ENCODE results near the gene MYO1D. TPM values are rescaled to one million over a fixed set of nuclear protein-coding genes. Genes with fewer than 3 reads are reported as not detected.

MYO1D gene
- total RNA-seq, 1 experiment from 2014 or later, result 35.7 TPM

GRCh38 chr17:32444301-32445073 lies 432.4 kb downstream of the MYO1D start, which contains the start of gene PSMD11:
TSS of gene PSMD11 (plus strand) at chr17:32444510. CDS start at chr17:32444524, 14 bp downstream.
- Histone ChIP-seq H3K9me2 (ENCODE audit: insufficient read depth) (no peaks in the 10 kb centered on the region), H3K4me3 (replicated peaks in 1 of 2; ENCODE audit: low read depth in 1 of 2, low read length in 2 of 2) (peak within 1 kb of the TSS; percentile 58 to 96), H3K79me2 (ENCODE audit: insufficient read depth, low read length) (peaks cover 51% of the 10 kb centered on the region), H3K36me3 (ENCODE audit: control insufficient read depth in 1 of 2, insufficient read depth in 2 of 2, low read length in 2 of 2) (peaks cover 24 to 26% of the 10 kb centered on the region in 2 experiments; a peak in 3 of 4 replicates), H3K4me2 (ENCODE audit: low read length) (peak within 1 kb of the TSS; percentile 89), H3K27me3 (ENCODE audit: insufficient read depth, low read length) (no peaks in the 10 kb centered on the region), H3K4me1 (ENCODE audit: control insufficient read depth in 1 of 2, insufficient read depth in 2 of 2, low read length in 2 of 2) (peaks cover 11 to 22% of the 10 kb centered on the region in 2 experiments; a peak in 3 of 4 replicates), H4K20me1 (ENCODE audit: insufficient read depth) (peaks cover 9% of the 10 kb centered on the region; the same call in 1 of the 2 replicates), H3K9me3 (ENCODE audit: control insufficient read depth in 1 of 2, insufficient read depth in 1 of 2, low read depth in 1 of 2, low read length in 2 of 2) (no peaks in the 10 kb centered on the region), H3K9ac (ENCODE audit: low read length) (peak within 1 kb of the TSS; percentile 93), H2AFZ (ENCODE audit: low read depth, low read length, poor library complexity, severe bottlenecking) (peak within 1 kb of the TSS; percentile 85), H3K27ac (ENCODE audit: low read depth, low read length) (peak within 1 kb of the TSS; percentile 88)
- ChIA-PET RAD21 (ENCODE audit: low non-redundant PET in 1 of 2, low total read pairs in 2 of 2, uncharacterized antibody in 2 of 2, unreplicated experiment in 2 of 2) (interaction anchor here in 1 of 2 experiments (0.6 kb wide), 1 partner anchor 48 kb away, joined by 4 read pairs; no protein-coding TSS in a partner anchor), POLR2A (interaction anchor here (0.8 to 0.9 kb wide), 2 partner anchors 17 to 21 kb away, joined by 3 read pairs; no protein-coding TSS in a partner anchor), CTCF (interaction anchor here (0.6 to 3.9 kb wide), 13 partner anchors 9 to 310 kb away, joined by 3 to 30 read pairs (median 3); no protein-coding TSS in a partner anchor)
- BruUV-seq (replicated peaks), result no TSS peak
- DNase-seq (ENCODE audit: low read depth, low spot score) (peak; percentile 92), ATAC-seq (peak; percentile 94)
- intact Hi-C loops (cut with micrococcal nuclease), result no loop called here
- TF ChIP-seq CBX3 (IDR thresholded peaks at IDR 0.05; ENCODE audit: low read depth) (peak; percentile 85), CTCF (IDR thresholded peaks at IDR 0.05 in 2 of 3, conservative IDR thresholded peaks at IDR 0.05 in 1 of 3; ENCODE audit: borderline replicate concordance in 1 of 3, insufficient read depth in 1 of 3, low read depth in 2 of 3, low read length in 2 of 3) (peak; percentile 73 to 92 (median 90); a peak in 4 of 6 replicates), SP1 (IDR thresholded peaks at IDR 0.05; ENCODE audit: low read depth) (peak; percentile 78), POLR2AphosphoS5 (IDR thresholded peaks at IDR 0.05; ENCODE audit: low read depth, low read length) (peak; percentile 90), EZH2phosphoT487 (IDR thresholded peaks at IDR 0.05; ENCODE audit: borderline replicate concordance) (no peak), SIN3A (IDR thresholded peaks at IDR 0.05; ENCODE audit: low read depth) (0 out of 2 replicates have a peak, but pooled peaks have one; percentile 42), YY1 (IDR thresholded peaks at IDR 0.05; ENCODE audit: extremely low read depth, insufficient replicate concordance, low read depth, low read length) (peak; percentile 90), EZH2 (IDR thresholded peaks at IDR 0.05) (no peak), REST (IDR thresholded peaks at IDR 0.05; ENCODE audit: low read depth) (no peak), TCF7L2 (IDR thresholded peaks at IDR 0.05; ENCODE audit: borderline replicate concordance, extremely low read depth, insufficient read depth, insufficient read length) (no peak), ZBTB33 (IDR thresholded peaks at IDR 0.05; ENCODE audit: extremely low read depth, insufficient replicate concordance, low read length) (no peak), JUND (IDR thresholded peaks at IDR 0.05) (no peak), SRF (IDR thresholded peaks at IDR 0.05; ENCODE audit: low read depth) (peak; percentile 45; the same call in 1 of the 2 replicates), ELF1 (IDR thresholded peaks at IDR 0.05; ENCODE audit: borderline replicate concordance, low read depth) (no peak), EGR1 (IDR thresholded peaks at IDR 0.05; ENCODE audit: low read depth) (peak; percentile 47; the same call in 1 of the 2 replicates), ZNF274 (IDR thresholded peaks at IDR 0.05; ENCODE audit: low read depth, low read length) (no peak), MAX (IDR thresholded peaks at IDR 0.05) (peak; percentile 80)

All from HCT116 (cell line).